ENCODE measurements around the gene LGALS13. TPM values are rescaled to one million over a fixed set of nuclear protein-coding genes. Genes with fewer than 3 reads are reported as not detected.

LGALS13 gene
- total RNA-seq, 1 experiment from 2014 or later, result not detected

- peaks cover 6% of the 10 kb centered on the region for H3K27me3 Mint-ChIP-seq (ENCODE audit: low read depth)
- no peak overlapping the region for H3K23ac ChIP-seq (ENCODE audit: insufficient read length, low read depth, low read length)
Measured at GRCh38 chr19:39555883-39556282, 46.4 kb upstream of the LGALS13 start.

More at GRCh38 chr19:39555883-39556282, 46.4 kb upstream of the LGALS13 start:
- H2AK5ac ChIP-seq (ENCODE audit: insufficient read length, low read length), result no peak overlapping the region
- H2AFZ ChIP-seq (ENCODE audit: low read length), result no peak overlapping the region
- H2BK15ac ChIP-seq (ENCODE audit: low read depth, low read length), result no peak overlapping the region
- no peak overlapping the region for H2BK12ac ChIP-seq (ENCODE audit: insufficient read length, low read depth, low read length)
- Mint-ChIP-seq H3K9me3 (no peaks in the 10 kb centered on the region), H3K36me3 (ENCODE audit: insufficient read depth in 1 of 3, low read depth in 3 of 3) (no peaks in the 10 kb centered on the region), H3K4me1 (no peaks in the 10 kb centered on the region), H3K4me3 (no peak overlapping the region), H3K27ac (no peak overlapping the region)
- H3K9me3 ChIP-seq (ENCODE audit: control insufficient read depth, low read depth, low read length), result no peaks in the 10 kb centered on the region
- H3K4ac ChIP-seq (ENCODE audit: low read depth, low read length), result no peak overlapping the region
- H4K20me1 ChIP-seq (ENCODE audit: control insufficient read depth, insufficient read depth, insufficient read length), result no peaks in the 10 kb centered on the region
- H3K23me2 ChIP-seq (ENCODE audit: insufficient read length, low read depth, low read length, poor library complexity, severe bottlenecking), result no peaks in the 10 kb centered on the region
- H3K14ac ChIP-seq (ENCODE audit: insufficient read depth, low read length), result no peak overlapping the region
- no peak overlapping the region for H4K91ac ChIP-seq (ENCODE audit: insufficient read length, low read depth, low read length)
- H3T11ph ChIP-seq (ENCODE audit: low read length), result no peak overlapping the region
- no CpG with 5 or more reads among the region's 1 CpG for WGBS (ENCODE audit: extremely low coverage, insufficient read length, low lambda C conversion rate)
- no peak overlapping the region for H2BK20ac ChIP-seq (ENCODE audit: low read depth, low read length, poor library complexity, severe bottlenecking)
- H3K79me2 ChIP-seq (ENCODE audit: insufficient read depth, low read length), result no peaks in the 10 kb centered on the region
- H3K27ac ChIP-seq (ENCODE audit: insufficient read length, low read depth, low read length), result no peak overlapping the region
- H3K4me1 ChIP-seq (ENCODE audit: insufficient read depth, low read length), result no peaks in the 10 kb centered on the region
- no peak for DNase-seq
- H3K56ac ChIP-seq (ENCODE audit: insufficient read length, low read depth, low read length), result no peak overlapping the region
- no peaks in the 10 kb centered on the region for H3K27me3 ChIP-seq (ENCODE audit: insufficient read depth, low read length)
- no peak overlapping the region for H3K18ac ChIP-seq (ENCODE audit: insufficient read length, low read depth, low read length)
- no peak overlapping the region for H3K4me2 ChIP-seq (ENCODE audit: insufficient read depth, insufficient read length, low read length)
- H3K9ac ChIP-seq (ENCODE audit: extremely low read depth, insufficient read length, low read length), result no peak overlapping the region
- H4K5ac ChIP-seq (ENCODE audit: insufficient read length, low read depth, low read length), result no peak overlapping the region
- no peak overlapping the region for H2BK5ac ChIP-seq (ENCODE audit: insufficient read length, low read length)
- H3K79me1 ChIP-seq (ENCODE audit: insufficient read depth, low read depth, low read length, poor library complexity, severe bottlenecking), result no peaks in the 10 kb centered on the region
- no peak for TF ChIP-seq CTCF (conservative IDR thresholded peaks at IDR 0.05)
- H4K8ac ChIP-seq (replicated peaks; ENCODE audit: insufficient read length, low read depth, low read length), result no peak overlapping the region
- H2BK120ac ChIP-seq (ENCODE audit: low read depth, low read length, poor library complexity, severe bottlenecking), result no peak overlapping the region
